SHP77 (cell line): ENCODE results near the gene VPS51.
A peak's percentile ranks its signal among the peaks of the same experiment; 100 is the strongest.

ENCODE experiments used
- DNase-seq, 2 experiments: peaks; one replicate each; lab custom pipeline; 2025; lab: John Stamatoyannopoulos, UW

VPS51 gene

GRCh38 chr11:65072631-65072966, 23.4 kb upstream of the VPS51 start:
- DNase-seq, result no peak

- no peak for DNase-seq
These were observed 18.6 kb upstream of the VPS51 start for GRCh38 chr11:65077451-65077850.

GRCh38 chr11:65078151-65078550, 17.9 kb upstream of the VPS51 start:
- DNase-seq, result peak; percentile 5 to 18

GRCh38 chr11:65078786-65079342, 17.1 kb upstream of the VPS51 start:
- no peak for DNase-seq

- DNase-seq, result no peak
These were observed 12.7 kb upstream of the VPS51 start for GRCh38 chr11:65083134-65083833.

- peak; percentile 88 to 91 for DNase-seq
These were observed 12.0 kb upstream of the VPS51 start, which contains the start of the genes CDCA5 and ZFPL1 for GRCh38 chr11:65083834-65084597. TSS of gene CDCA5 (minus strand) at chr11:65084040. CDS start at chr11:65083978, 62 bp downstream. TSS of gene ZFPL1 (plus strand) at chr11:65084222. CDS start at chr11:65084699, 477 bp downstream.

GRCh38 chr11:65084598-65085375, 11.2 kb upstream of the VPS51 start:
- DNase-seq, result no peak

GRCh38 chr11:65085446-65085845, 10.6 kb upstream of the VPS51 start:
- DNase-seq, result no peak

- DNase-seq, result no peak
These were observed 9.2 kb upstream of the VPS51 start for GRCh38 chr11:65086809-65087208.

GRCh38 chr11:65087216-65087615, 8.8 kb upstream of the VPS51 start:
- DNase-seq, result no peak

GRCh38 chr11:65087827-65088226, 8.2 kb upstream of the VPS51 start:
- no peak for DNase-seq

GRCh38 chr11:65089621-65090020, 6.4 kb upstream of the VPS51 start:
- DNase-seq, result no peak

GRCh38 chr11:65090628-65091027, 5.4 kb upstream of the VPS51 start:
- DNase-seq, result no peak

- DNase-seq, result no peak
These were observed 587 bp upstream of the VPS51 start for GRCh38 chr11:65095427-65095826.

GRCh38 chr11:65096926-65097325, 912 bp downstream of the VPS51 start:
- DNase-seq, result no peak

GRCh38 chr11:65100674-65101350, 4.8 kb downstream of the VPS51 start:
- no peak for DNase-seq

GRCh38 chr11:65102142-65103095, 6.4 kb downstream of the VPS51 start:
- no peak for DNase-seq

- DNase-seq, result no peak
These were observed 7.5 kb downstream of the VPS51 start for GRCh38 chr11:65103476-65103875.

GRCh38 chr11:65104628-65105027, 8.6 kb downstream of the VPS51 start:
- no peak for DNase-seq

GRCh38 chr11:65107078-65107477, 11.1 kb downstream of the VPS51 start:
- no peak for DNase-seq
